LNCAP (cell line): ENCODE measurements around the gene PLA2G10.
"Not testable (repeated sequence)": the region's sequence is repeated elsewhere in the genome, so short reads cannot be mapped to it uniquely, and the experiment has no call there.

ENCODE experiments used
- CTCF ChIP-seq: fragments of 450-650 bp; IDR thresholded peaks from 2 replicates; pipeline ENCODE4 v1.5.1; 2017; ENCODE audit warnings: mild to moderate bottlenecking

PLA2G10 gene

GRCh38 chr16:14694129-14694528 lies at the start of gene PLA2G10:
Gene PLA2G10, minus strand, starts transcription at chr16:14694308. Its CDS starts 79 bp downstream, at chr16:14694229.
- not testable (repeated sequence) for TF ChIP-seq CTCF

GRCh38 chr16:14742273-14743128 lies 48.4 kb upstream of the PLA2G10 start, which contains the start of gene NPIPA2:
Gene NPIPA2, plus strand, starts transcription at chr16:14742533. Its CDS starts 5,533 bp downstream, at chr16:14748066.
- not testable (repeated sequence) for TF ChIP-seq CTCF

GRCh38 chr16:14703156-14704011 lies 9.3 kb upstream of the PLA2G10 start, which contains the start of gene NPIPA3:
Gene NPIPA3, plus strand, starts transcription at chr16:14703411. Its CDS starts 5,533 bp downstream, at chr16:14708944.
- TF ChIP-seq CTCF = not testable (repeated sequence)

- TF ChIP-seq CTCF = no peak
Observed at GRCh38 chr16:14682121-14682520, 12.0 kb downstream of the PLA2G10 start.

- TF ChIP-seq CTCF = no peak
Observed at GRCh38 chr16:14681115-14681514, 13.0 kb downstream of the PLA2G10 start.

GRCh38 chr16:14678748-14679497 lies 15.2 kb downstream of the PLA2G10 start:
- no peak for TF ChIP-seq CTCF

- no peak for TF ChIP-seq CTCF
Observed at GRCh38 chr16:14677627-14678026, 16.5 kb downstream of the PLA2G10 start.
